CD4-positive, alpha-beta T cell treated with Interleukin-17A for 4 hours (primary cell): ENCODE data around the gene SDCCAG8.

Experiments used
- DNase-seq: peaks from one replicate; pipeline ENCODE4 v3.0.0-alpha.2; 2020; ENCODE audit warnings: mixed read lengths

Gene SDCCAG8

GRCh38 chr1:243394601-243395464 is 139.0 kb downstream of the SDCCAG8 start:
- DNase-seq, result no peak

GRCh38 chr1:243396424-243396823 is 140.6 kb downstream of the SDCCAG8 start:
- no peak for DNase-seq

- no peak for DNase-seq
Measured at GRCh38 chr1:243396876-243397275, 141.0 kb downstream of the SDCCAG8 start.

- DNase-seq, result no peak
Measured at GRCh38 chr1:243397613-243398321, 141.9 kb downstream of the SDCCAG8 start.

- DNase-seq, result no peak
Measured at GRCh38 chr1:243399561-243400155, 143.8 kb downstream of the SDCCAG8 start.

GRCh38 chr1:243402868-243403267 is 147.0 kb downstream of the SDCCAG8 start:
- DNase-seq, result no peak

- DNase-seq, result no peak
Measured at GRCh38 chr1:243406424-243406823, 150.6 kb downstream of the SDCCAG8 start.

GRCh38 chr1:243407284-243408018 is 151.6 kb downstream of the SDCCAG8 start:
- DNase-seq, result no peak

GRCh38 chr1:243408479-243408878 is 152.6 kb downstream of the SDCCAG8 start:
- DNase-seq, result no peak

- DNase-seq, result no peak
Measured at GRCh38 chr1:243409284-243409683, 153.4 kb downstream of the SDCCAG8 start.

- DNase-seq, result no peak
Measured at GRCh38 chr1:243411472-243411871, 155.6 kb downstream of the SDCCAG8 start.

GRCh38 chr1:243413431-243414151 is 157.8 kb downstream of the SDCCAG8 start:
- DNase-seq, result no peak

GRCh38 chr1:243414152-243414494 is 158.3 kb downstream of the SDCCAG8 start:
- no peak for DNase-seq

GRCh38 chr1:243415663-243416408 is 160.0 kb downstream of the SDCCAG8 start:
- DNase-seq, result no peak

GRCh38 chr1:243416495-243416894 is 160.7 kb downstream of the SDCCAG8 start:
- DNase-seq, result no peak

- DNase-seq, result no peak
Measured at GRCh38 chr1:243420016-243420945, 164.4 kb downstream of the SDCCAG8 start.

- no peak for DNase-seq
Measured at GRCh38 chr1:243420946-243421685, 165.3 kb downstream of the SDCCAG8 start.

GRCh38 chr1:243421784-243422183 is 165.9 kb downstream of the SDCCAG8 start:
- DNase-seq, result peak; percentile 45

GRCh38 chr1:243422362-243422761 is 166.5 kb downstream of the SDCCAG8 start:
- no peak for DNase-seq

- DNase-seq, result no peak
Measured at GRCh38 chr1:243428084-243428483, 172.2 kb downstream of the SDCCAG8 start.
